Neutrophil (primary cell): Measurements from ENCODE around the gene CLCN3.

Source experiments
- H3K27ac ChIP-seq: fragments of 200-600 bp; sonication (generic); 2 replicates; pipeline ENCODE4 v1.5.1; 2016; ENCODE audit warnings: mild to moderate bottlenecking, moderate library complexity
- H3K27me3 ChIP-seq: fragments of 200-600 bp; sonication (generic); 2 replicates; pipeline ENCODE4 v1.6.0; 2016; ENCODE audit warnings: mild to moderate bottlenecking
- H3K36me3 ChIP-seq: fragments of 200-600 bp; sonication (generic); 2 replicates; pipeline ENCODE4 v1.5.1; 2017
- H3K4me1 ChIP-seq, 2 experiments: fragments of 200-600 bp in 1 of 2; sonication (generic) in 1 of 2; 1 replicate in 1 of 2; 2 replicates in 1 of 2; pipeline versions ENCODE4 v1.5.1 to v1.6.1; 2013 to 2016; ENCODE audit warnings: low read depth in 1 of 2, low read length in 1 of 2, mild to moderate bottlenecking in 1 of 2, moderate library complexity in 1 of 2; ENCODE audit not compliant: control insufficient read depth in 1 of 2, insufficient read depth in 1 of 2
- H3K4me3 ChIP-seq, 2 experiments: fragments of 200-600 bp in 1 of 2; sonication (generic) in 1 of 2; 1 replicate in 1 of 2; 2 replicates in 1 of 2; pipeline ENCODE4 v1.5.1; 2013 to 2016; ENCODE audit warnings: low read depth in 1 of 2, low read length in 1 of 2, mild to moderate bottlenecking in 1 of 2, moderate library complexity in 1 of 2
- H3K9me3 ChIP-seq: fragments of 200-600 bp; sonication (generic); 2 replicates; pipeline ENCODE4 v1.5.1; 2016
- TF ChIP-seq, protein P1 (sequence below): fragments of 200-600 bp; sonication (generic); IDR thresholded peaks from 2 replicates; pipeline ENCODE4 v1.5.1; 2016; ENCODE audit warnings: antibody characterized with exemption

The CLCN3 gene

DNA sequence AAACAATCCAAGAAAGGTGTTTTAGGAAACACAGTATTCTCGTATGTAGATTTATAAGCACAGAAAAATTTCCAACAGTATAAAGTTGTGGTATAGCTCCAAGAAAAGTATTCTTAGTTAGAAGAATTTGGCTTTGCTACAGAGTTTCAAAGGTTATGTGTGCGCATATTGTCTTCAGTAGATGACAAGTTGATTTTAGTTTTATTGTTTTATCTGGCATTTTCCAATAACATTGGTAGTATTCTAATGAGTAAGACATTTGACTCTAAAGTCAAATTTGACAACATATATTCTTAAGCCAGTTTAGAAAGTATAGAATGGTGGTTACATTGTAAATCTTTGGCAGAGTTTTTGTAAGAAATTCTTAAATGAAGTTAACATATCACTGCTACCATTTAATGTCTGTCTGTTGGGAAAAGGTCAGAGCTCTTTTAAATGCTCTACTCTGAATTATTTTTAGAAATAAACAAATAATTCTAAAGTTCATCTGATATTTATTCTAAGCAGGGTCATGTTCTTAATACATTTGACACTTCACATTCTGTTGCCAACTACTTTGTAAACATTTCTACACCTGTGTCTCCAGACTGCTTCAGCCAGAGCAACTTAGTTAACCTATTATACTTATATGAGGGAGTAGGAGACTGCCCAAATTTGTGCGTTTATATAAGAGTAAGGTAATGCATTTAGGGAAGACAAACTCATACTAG is 30.0 kb downstream of the CLCN3 start:
- Histone ChIP-seq H3K4me3 (no peak overlapping the region), H3K4me1 (peaks cover 3% of the 10 kb centered on the region in 2 experiments), H3K36me3 (no peaks in the 10 kb centered on the region), H3K27me3 (no peaks in the 10 kb centered on the region), H3K9me3 (no peaks in the 10 kb centered on the region), H3K27ac (no peak overlapping the region)
- TF ChIP-seq, protein P1, sequence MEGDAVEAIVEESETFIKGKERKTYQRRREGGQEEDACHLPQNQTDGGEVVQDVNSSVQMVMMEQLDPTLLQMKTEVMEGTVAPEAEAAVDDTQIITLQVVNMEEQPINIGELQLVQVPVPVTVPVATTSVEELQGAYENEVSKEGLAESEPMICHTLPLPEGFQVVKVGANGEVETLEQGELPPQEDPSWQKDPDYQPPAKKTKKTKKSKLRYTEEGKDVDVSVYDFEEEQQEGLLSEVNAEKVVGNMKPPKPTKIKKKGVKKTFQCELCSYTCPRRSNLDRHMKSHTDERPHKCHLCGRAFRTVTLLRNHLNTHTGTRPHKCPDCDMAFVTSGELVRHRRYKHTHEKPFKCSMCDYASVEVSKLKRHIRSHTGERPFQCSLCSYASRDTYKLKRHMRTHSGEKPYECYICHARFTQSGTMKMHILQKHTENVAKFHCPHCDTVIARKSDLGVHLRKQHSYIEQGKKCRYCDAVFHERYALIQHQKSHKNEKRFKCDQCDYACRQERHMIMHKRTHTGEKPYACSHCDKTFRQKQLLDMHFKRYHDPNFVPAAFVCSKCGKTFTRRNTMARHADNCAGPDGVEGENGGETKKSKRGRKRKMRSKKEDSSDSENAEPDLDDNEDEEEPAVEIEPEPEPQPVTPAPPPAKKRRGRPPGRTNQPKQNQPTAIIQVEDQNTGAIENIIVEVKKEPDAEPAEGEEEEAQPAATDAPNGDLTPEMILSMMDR: no peak

DNA sequence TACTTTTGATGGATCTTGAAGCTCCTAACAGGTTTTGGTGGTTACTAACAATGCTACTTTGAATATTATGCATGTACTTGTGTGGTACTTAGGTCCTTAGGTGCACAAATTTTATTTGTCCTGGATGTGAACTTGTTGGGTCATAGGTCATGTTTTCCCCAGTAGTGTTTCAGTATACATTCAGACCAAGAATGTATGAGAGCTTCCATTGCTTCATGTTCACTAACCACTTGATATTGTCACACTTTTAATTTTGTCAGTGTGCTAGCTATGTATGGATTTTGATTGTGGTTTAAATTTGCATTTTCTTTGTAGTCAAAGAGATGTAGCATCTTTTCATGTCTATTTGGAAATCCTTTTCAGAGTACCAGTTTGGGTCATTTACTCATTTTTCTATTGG is 32.2 kb downstream of the CLCN3 start:
- TF ChIP-seq, protein P1: no peak
- peaks cover 3% of the 10 kb centered on the region in 2 experiments for H3K4me1 ChIP-seq
- H3K4me3 ChIP-seq: no peak overlapping the region
- no peaks in the 10 kb centered on the region for H3K27me3 ChIP-seq
- H3K27ac ChIP-seq: no peak overlapping the region
- H3K36me3 ChIP-seq: no peaks in the 10 kb centered on the region
- H3K9me3 ChIP-seq: no peaks in the 10 kb centered on the region

GRCh38 chr4:169655401-169655800 is 35.0 kb downstream of the CLCN3 start:
- H3K27me3 ChIP-seq: peaks cover 1% of the 10 kb centered on the region
- TF ChIP-seq, protein P1: no peak
- H3K27ac ChIP-seq: no peak overlapping the region
- no peaks in the 10 kb centered on the region for H3K36me3 ChIP-seq
- peaks cover 9 to 10% of the 10 kb centered on the region in 2 experiments for H3K4me1 ChIP-seq
- H3K4me3 ChIP-seq: no peak overlapping the region
- H3K9me3 ChIP-seq: no peaks in the 10 kb centered on the region

DNA sequence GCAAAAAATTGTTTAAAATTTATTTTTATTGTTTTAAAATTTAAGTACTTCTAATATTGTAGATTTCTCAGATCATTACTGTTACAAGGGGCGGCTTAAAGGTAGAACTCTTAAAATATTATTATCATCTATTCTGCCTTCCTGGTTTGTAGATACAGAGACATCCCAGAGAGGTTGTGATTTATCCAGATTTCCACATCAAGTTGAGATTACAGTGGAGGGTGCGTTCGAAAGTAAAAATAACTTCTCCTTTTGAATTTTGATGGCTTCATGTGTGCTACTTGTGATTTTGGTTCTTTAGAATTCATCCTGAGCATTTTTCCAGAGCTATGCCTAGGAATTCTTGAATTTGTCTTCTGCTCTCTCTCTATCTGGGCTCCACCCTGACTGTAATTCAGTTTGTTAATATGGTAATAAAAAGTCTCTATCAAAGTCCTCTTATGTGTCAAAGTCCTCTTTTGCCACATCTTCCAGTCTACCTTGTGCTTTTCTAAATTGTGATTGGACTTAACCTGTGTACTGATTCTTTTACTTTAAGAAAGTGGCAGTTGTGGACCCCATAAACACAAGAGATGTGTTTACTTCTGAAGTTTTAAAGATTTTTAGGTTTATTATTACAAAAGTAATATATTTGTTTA is 37.2 kb downstream of the CLCN3 start:
- Histone ChIP-seq H3K4me3 (no peak overlapping the region), H3K27me3 (peaks cover 4% of the 10 kb centered on the region), H3K27ac (no peak overlapping the region), H3K4me1 (peaks cover 11 to 14% of the 10 kb centered on the region in 2 experiments), H3K9me3 (no peaks in the 10 kb centered on the region), H3K36me3 (no peaks in the 10 kb centered on the region)
- TF ChIP-seq, protein P1: no peak

DNA sequence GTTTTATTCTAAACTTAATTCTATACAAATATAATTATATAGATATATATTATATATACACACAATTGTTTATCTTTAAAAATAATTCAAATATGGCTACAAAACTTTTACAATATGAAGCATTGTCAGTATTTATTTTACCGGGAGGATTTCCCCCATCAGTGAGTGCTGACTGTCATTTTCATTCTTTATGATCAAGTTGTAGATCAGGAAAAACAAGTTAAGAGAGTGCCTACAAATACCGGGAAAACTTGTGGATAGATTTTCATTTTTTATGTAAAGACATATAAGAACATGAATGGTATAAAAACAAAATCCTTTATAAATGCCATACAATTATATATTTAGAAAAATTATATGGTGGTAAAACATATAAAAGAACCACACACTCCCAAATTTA is 37.8 kb downstream of the CLCN3 start:
- TF ChIP-seq, protein P1: no peak
- Histone ChIP-seq H3K27ac (no peak overlapping the region), H3K4me3 (no peak overlapping the region)

More for the DNA sequence above, 37.8 kb downstream of the CLCN3 start:
- no peaks in the 10 kb centered on the region for H3K36me3 ChIP-seq
- H3K4me1 ChIP-seq: peaks cover 11 to 14% of the 10 kb centered on the region in 2 experiments
- no peaks in the 10 kb centered on the region for H3K9me3 ChIP-seq
- H3K27me3 ChIP-seq: peaks cover 4% of the 10 kb centered on the region
